Caco-2 (cell line): Measurements from ENCODE around the gene MYO5B. TPM values are rescaled to one million over a fixed set of nuclear protein-coding genes. Genes with fewer than 3 reads are reported as not detected.

Source experiments
- BruUV-seq: library from RNA; stranded (reverse); fragments of 400-500 nt; replicated peaks from 2 replicates; lab custom pipeline; 2021; lab: Mats Ljungman, UMichigan
- CTCF ChIA-PET: fragments of 300-600 bp; sonication (Branson Sonifier 250); formaldehyde crosslinking; loops from one replicate; lab custom pipeline; 2022; ENCODE audit warnings: antibody characterized with exemption; lab: Charles Lee
- POLR2A ChIA-PET: fragments of 300-600 bp; sonication (Branson Sonifier 250); formaldehyde crosslinking; loops from one replicate; lab custom pipeline; 2022; ENCODE audit warnings: antibody characterized with exemption; lab: Charles Lee
- DNase-seq, 2 experiments: peaks; one replicate each; pipeline versions ENCODE4 v3.0.0 to v3.0.0-alpha.2; 2020 to 2022
- H3K27me3 ChIP-seq: replicated peaks from 2 replicates; pipeline ENCODE4 v1.6.0; 2011; ENCODE audit warnings: low read length; ENCODE audit not compliant: control insufficient read depth, insufficient read depth
- H3K36me3 ChIP-seq: 2 replicates; pipeline ENCODE4 v1.5.1; 2011; ENCODE audit warnings: low read length; ENCODE audit not compliant: control insufficient read depth, insufficient read depth
- H3K4me1 ChIP-seq: fragments of 250-450 bp; sonication (Bioruptor Pico); 2 replicates; pipeline ENCODE4 v1.5.1; 2020; ENCODE audit warnings: mild to moderate bottlenecking
- H3K4me3 ChIP-seq: 2 replicates; pipeline ENCODE4 v1.5.1; 2011; ENCODE audit warnings: low read depth, mild to moderate bottlenecking, control low read depth, low read length
- H3K9me3 ChIP-seq: fragments of 250-450 bp; sonication (Bioruptor Pico); 2 replicates; pipeline ENCODE4 v1.5.1; 2020; ENCODE audit warnings: mild to moderate bottlenecking, moderate library complexity
- H3K27ac Mint-ChIP-seq: one replicate; pipeline ENCODE4 v1.8.0; 2022; ENCODE audit warnings: mixed read lengths; ENCODE audit not compliant: unreplicated experiment
- H3K27me3 Mint-ChIP-seq: one replicate; pipeline ENCODE4 v1.8.0; 2022; ENCODE audit warnings: mixed read lengths; ENCODE audit not compliant: insufficient read depth, unreplicated experiment
- H3K36me3 Mint-ChIP-seq: one replicate; pipeline ENCODE4 v1.8.0; 2022; ENCODE audit warnings: mild to moderate bottlenecking, mixed read lengths; ENCODE audit not compliant: insufficient read depth, unreplicated experiment
- H3K4me1 Mint-ChIP-seq: one replicate; pipeline ENCODE4 v1.8.0; 2022; ENCODE audit warnings: low read depth, mixed read lengths; ENCODE audit not compliant: unreplicated experiment
- H3K4me3 Mint-ChIP-seq: one replicate; pipeline ENCODE4 v1.8.0; 2022; ENCODE audit warnings: mild to moderate bottlenecking, moderate library complexity, mixed read lengths; ENCODE audit not compliant: unreplicated experiment
- H3K9me3 Mint-ChIP-seq: one replicate; pipeline ENCODE4 v1.8.0; 2022; ENCODE audit warnings: mixed read lengths; ENCODE audit not compliant: unreplicated experiment
- CTCF ChIP-seq, 2 experiments: fragments of 200-600 bp in 1 of 2; IDR thresholded peaks; 1 replicate in 1 of 2; 2 replicates in 1 of 2; pipeline versions ENCODE4 v1.5.1 to v1.8.0; 2011 to 2022; ENCODE audit warnings: antibody characterized with exemption in 1 of 2, control low read depth in 1 of 2, inconsistent platforms in 1 of 2, low read depth in 1 of 2, low read length in 1 of 2, mild to moderate bottlenecking in 1 of 2, moderate library complexity in 1 of 2; ENCODE audit not compliant: insufficient read depth in 1 of 2, severe bottlenecking in 1 of 2, unreplicated experiment in 1 of 2
- intact Hi-C: fragments of 100-400 bp; cut with micrococcal nuclease; formaldehyde crosslinking; loops from one replicate; pipeline ENCODE4 v1.10.0; 2022; ENCODE audit not compliant: unreplicated experiment
- total RNA-seq: library from RNA; stranded (reverse); gene quantifications from 2 replicates; pipeline ENCODE4 v1.2.3, GENCODE V29; 2022

The MYO5B gene
- total RNA-seq, 1 experiment from 2014 or later: 28.3 TPM

- CTCF ChIA-PET: no interaction called here
- H3K4me1 Mint-ChIP-seq: no peaks in the 10 kb centered on the region
- DNase-seq: no peak
- Histone ChIP-seq H3K4me3 (no peak overlapping the region), H3K4me1 (no peaks in the 10 kb centered on the region), H3K9me3 (no peaks in the 10 kb centered on the region), H3K27me3 (no peaks in the 10 kb centered on the region), H3K36me3 (no peaks in the 10 kb centered on the region)
- H3K27ac Mint-ChIP-seq: no peak overlapping the region
- BruUV-seq: no TSS peak
- intact Hi-C loops: no loop called here
- no peaks in the 10 kb centered on the region for H3K27me3 Mint-ChIP-seq
- POLR2A ChIA-PET: no interaction called here
- no peak for TF ChIP-seq CTCF (IDR thresholded peaks at IDR 0.05; ENCODE audit: insufficient read depth in 1 of 2, low read depth in 1 of 2, low read length in 1 of 2, severe bottlenecking in 1 of 2, unreplicated experiment in 1 of 2)
- H3K9me3 Mint-ChIP-seq: no peaks in the 10 kb centered on the region
- H3K36me3 Mint-ChIP-seq: no peaks in the 10 kb centered on the region
- H3K4me3 Mint-ChIP-seq: no peak overlapping the region
These were observed 172.0 kb downstream of the MYO5B start for GRCh38 chr18:50022985-50023384.

GRCh38 chr18:50014606-50015005 lies 180.3 kb downstream of the MYO5B start:
- peaks cover 4% of the 10 kb centered on the region; the same call in 1 of the 2 replicates for H3K4me1 ChIP-seq
- no peaks in the 10 kb centered on the region for H3K36me3 ChIP-seq
- no peak for DNase-seq
- no peak overlapping the region for H3K4me3 Mint-ChIP-seq
- no peaks in the 10 kb centered on the region for H3K9me3 ChIP-seq
- H3K4me1 Mint-ChIP-seq: peaks cover 7% of the 10 kb centered on the region
- intact Hi-C loops: loop anchor here (5.0 kb wide), 1 partner anchor 188 kb away; no protein-coding TSS in a partner anchor
- ChIA-PET CTCF (no interaction called here), POLR2A (no interaction called here)
- peaks cover 6% of the 10 kb centered on the region for H3K36me3 Mint-ChIP-seq
- H3K4me3 ChIP-seq: no peak overlapping the region
- H3K27me3 Mint-ChIP-seq: no peaks in the 10 kb centered on the region
- no TSS peak for BruUV-seq
- TF ChIP-seq CTCF (IDR thresholded peaks at IDR 0.05; ENCODE audit: insufficient read depth in 1 of 2, low read depth in 1 of 2, low read length in 1 of 2, severe bottlenecking in 1 of 2, unreplicated experiment in 1 of 2): no peak
- H3K9me3 Mint-ChIP-seq: no peaks in the 10 kb centered on the region
- no peak overlapping the region for H3K27ac Mint-ChIP-seq
- no peaks in the 10 kb centered on the region for H3K27me3 ChIP-seq

- Histone ChIP-seq H3K27me3 (no peaks in the 10 kb centered on the region), H3K9me3 (no peaks in the 10 kb centered on the region), H3K36me3 (no peaks in the 10 kb centered on the region), H3K4me3 (no peak overlapping the region), H3K4me1 (peaks cover 4% of the 10 kb centered on the region; the same call in 1 of the 2 replicates)
- BruUV-seq: no TSS peak
- ChIA-PET CTCF (no interaction called here), POLR2A (no interaction called here)
- Mint-ChIP-seq H3K27me3 (no peaks in the 10 kb centered on the region), H3K36me3 (peaks cover 6% of the 10 kb centered on the region), H3K27ac (peak overlapping the region; percentile 27), H3K4me3 (no peak overlapping the region), H3K4me1 (peaks cover 7% of the 10 kb centered on the region), H3K9me3 (no peaks in the 10 kb centered on the region)
- TF ChIP-seq CTCF (IDR thresholded peaks at IDR 0.05; ENCODE audit: insufficient read depth in 1 of 2, low read depth in 1 of 2, low read length in 1 of 2, severe bottlenecking in 1 of 2, unreplicated experiment in 1 of 2): no peak
- DNase-seq: no peak
- intact Hi-C loops: loop anchor here (5.0 kb wide), 1 partner anchor 189 kb away; no protein-coding TSS in a partner anchor
These were observed 181.4 kb downstream of the MYO5B start for GRCh38 chr18:50013363-50014138.
